Stimulated activated CD8-positive, alpha-beta memory T cell treated with anti-CD3 and anti-CD28 coated beads, Interleukin-12 subunit alpha, Interleukin-12 subunit beta, amount 100 ng/mL, for 4 hours (primary cell): ENCODE data around the gene MYO9A.
"Not testable (repeated sequence)": the region's sequence is repeated elsewhere in the genome, so short reads cannot be mapped to it uniquely, and the experiment has no call there.

Source experiments
- DNase-seq: peaks from one replicate; pipeline ENCODE4 v3.0.0-alpha.2; 2020; ENCODE audit warnings: low read depth

Gene MYO9A

DNA sequence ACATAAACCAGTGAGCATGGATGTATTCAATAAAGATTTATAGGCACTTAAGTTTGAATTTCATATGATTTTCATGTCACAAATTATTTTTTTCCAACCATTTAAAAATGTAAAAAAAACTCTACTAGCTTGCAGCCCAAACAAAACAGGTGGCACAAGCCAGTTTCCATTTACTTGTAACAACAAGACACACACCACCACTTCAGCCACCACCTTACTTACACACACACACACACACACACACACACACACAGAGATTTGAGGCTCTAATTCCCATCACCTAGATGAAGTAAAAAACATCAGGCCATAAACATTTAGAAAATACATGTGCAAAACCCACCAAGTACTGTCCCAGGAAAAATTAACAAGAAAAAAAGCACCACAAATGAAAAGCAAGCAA is 25.3 kb downstream of the MYO9A start:
- no peak for DNase-seq

DNA sequence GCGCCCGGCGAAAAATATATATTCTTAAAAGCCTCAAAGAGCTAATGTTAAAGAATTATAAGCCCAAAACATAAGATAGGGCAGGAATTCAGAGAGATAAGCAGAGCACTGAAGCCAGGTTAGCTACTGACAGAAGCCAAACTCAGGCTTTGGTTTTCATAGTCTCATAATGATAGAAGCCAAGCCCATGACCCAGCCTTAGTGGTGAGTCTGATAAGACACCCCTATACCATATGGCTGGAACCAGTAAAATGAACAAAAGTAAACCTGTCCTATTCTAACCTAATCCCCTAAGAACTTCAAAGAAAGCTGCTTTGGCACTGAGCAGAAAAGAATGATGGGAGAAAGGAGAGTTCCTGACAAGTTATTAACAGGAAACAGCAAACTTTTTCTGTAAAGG is 25.9 kb downstream of the MYO9A start:
- DNase-seq = no peak

DNA sequence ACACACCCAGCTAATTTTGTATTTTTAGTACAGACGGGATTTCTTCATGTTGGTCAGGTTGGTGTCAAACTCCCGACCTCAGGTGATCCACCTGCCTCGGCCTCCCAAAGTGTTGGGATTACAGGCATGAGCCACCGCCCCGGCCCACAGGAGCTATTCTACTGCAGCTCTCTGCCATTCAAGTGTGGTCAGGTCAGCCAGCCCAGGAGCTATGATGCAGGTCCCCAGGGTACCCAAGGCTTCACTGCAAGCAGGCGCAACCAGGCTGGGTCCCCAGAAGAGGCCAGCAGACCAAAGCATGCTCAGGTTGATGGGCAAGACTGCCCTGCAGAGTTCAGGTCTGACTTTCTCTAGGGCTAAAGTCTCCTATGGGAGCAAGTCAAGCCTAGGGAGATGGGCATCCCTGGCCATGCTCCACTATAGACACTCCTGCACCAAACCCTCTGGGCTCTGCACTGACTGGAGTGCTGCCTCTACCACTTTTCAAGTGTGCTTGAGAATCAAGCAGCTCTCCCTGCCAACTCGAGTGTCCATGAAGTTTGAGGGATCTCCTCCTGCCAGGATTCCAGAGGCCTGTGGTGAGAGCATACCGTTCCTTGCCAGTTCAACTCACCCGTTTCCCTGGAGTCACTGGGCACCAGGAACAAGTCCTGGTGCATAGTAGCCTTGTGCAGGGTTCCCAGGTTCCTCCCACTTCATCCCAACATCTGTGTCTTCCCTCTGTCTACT is 30.9 kb downstream of the MYO9A start:
- DNase-seq = no peak

DNA sequence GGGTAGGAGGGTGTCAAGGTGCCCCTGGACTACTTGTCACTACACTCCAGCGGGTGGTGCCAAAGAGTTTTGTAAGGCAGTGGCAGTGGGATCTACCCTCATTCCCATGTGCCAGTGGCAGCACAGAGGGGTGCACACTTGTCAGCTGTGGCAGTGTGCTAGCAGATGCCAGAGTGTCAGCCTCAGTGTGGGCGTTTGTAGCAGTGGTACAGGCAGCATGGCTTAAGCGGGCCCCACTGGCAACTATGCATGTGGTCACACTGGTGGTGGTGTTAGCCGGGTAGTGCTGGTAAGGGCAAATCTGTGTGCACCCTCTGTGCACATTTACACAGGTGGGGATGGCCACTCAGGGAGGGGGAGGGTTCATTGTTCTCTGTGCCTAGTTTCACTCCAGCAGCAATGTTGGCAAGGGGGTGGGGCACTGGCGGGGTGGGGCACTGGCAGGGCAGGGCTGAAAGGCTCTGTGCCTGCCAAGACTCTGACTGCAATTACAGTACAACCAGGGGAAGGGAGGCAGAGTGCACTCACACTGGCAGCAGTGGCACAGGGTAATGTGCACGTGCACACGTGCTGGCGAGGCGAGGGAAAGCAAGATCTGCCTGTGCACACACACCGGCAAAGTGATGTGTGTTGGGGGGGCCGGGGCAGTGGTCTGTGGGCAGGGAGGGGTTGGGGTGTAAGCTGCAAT is 31.8 kb downstream of the MYO9A start:
- DNase-seq = no peak

DNA sequence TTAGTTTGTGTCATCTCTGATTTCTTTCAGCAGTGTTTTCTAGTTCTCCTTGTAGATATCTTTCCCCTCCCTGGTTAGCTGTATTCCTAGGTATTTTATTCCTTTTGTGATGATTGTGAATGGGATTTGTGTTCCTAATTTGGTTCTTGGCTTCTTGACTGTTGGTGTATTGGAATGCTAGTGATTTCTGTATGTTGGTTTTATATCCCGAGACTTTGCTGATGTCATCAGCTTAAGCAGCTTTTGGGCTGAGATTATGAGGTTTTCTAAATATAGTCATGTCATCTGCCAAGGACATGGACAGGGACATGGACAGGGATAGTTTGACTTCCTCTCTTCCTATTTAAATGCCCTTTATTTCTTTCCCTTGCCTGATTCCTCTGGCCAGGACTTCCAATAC is 35.8 kb downstream of the MYO9A start:
- no peak for DNase-seq

DNA sequence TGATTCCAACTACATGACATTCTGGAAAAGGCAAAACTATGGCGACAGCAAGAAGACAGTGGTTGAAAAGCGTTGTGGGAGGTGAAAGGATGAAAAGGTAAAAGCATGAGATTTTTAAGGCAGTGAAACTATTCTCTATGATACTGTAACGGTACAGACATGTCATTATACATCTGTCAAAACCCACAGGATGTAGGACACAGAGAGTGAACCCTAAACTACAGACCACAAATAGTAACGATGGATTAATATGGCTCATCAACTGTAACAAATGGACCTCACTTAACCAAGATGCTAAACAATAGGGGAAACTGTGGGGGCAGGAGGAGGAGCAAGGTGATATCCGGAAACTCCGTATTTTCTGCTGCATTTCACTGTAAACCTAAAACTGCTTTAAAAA is 39.1 kb downstream of the MYO9A start:
- no peak for DNase-seq

DNA sequence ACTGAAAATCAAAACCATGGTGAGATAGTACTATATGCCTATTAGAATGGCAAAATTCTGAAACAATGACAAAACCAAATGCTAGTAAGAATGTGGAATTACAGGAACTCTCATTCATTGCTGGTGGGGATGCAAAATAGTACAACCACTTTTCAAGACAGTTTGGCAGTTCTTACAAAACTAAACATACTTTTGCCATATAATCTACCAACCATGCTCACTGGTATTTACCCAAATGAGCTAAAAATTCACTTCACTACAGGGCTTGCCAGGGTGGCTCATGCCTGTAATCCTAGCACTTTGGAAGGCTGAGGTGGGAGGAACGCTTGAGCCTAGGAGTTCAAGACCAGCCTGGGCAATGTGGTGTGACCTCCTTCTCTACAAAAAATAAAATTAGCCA is 40.0 kb downstream of the MYO9A start:
- no peak for DNase-seq

DNA sequence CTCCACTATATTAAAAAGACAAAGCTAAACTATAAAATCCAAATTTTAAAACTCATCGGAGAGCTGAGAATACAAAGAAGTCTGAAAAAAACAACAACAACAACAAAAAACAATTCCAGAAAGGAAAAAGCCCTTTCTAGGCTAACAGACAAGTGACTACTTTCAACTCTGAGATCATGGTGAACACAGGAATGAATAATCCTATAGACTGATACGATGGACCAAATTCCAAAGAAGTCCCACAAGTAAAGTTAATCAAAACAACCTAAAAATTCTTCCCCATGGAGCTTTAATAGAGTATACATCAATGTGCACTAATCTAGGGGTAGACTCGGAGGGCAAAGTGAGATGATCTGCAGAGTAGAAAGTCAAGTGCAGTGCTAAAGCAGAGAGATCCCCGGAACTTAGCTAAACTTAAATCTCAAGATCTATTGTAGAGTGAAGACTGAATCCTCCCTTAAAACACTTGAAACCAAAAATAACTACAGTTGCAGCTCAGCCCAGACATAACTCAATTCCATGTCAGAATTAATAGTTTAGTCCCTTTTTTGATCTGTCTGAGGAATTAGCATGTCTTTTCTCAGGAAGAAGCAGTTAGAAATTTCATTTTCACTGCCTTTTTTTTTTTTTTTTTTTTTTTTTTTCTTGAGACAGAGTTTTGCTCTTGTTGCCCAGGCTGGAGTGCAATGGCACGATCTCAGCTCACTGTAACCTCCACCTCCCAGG is 43.5 kb downstream of the MYO9A start:
- no peak for DNase-seq

DNA sequence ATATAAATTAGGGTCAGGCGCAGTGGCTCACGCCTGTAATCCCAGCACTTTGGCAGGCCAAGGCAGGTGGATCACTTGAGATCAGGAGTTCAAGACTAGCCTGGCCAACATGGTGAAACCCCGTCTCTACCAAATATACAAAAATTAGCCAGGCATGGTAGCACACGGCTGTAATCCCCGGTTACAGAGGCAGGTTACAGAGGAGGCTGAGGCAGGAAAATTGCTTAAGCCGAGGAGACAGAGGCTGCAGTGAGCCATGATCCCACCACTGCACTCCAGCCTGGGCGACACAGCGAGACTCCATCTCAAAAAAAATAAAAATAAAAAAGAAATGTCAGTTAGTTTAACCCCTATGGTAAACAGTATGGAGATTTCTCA is 46.5 kb downstream of the MYO9A start:
- DNase-seq = not testable (repeated sequence)

DNA sequence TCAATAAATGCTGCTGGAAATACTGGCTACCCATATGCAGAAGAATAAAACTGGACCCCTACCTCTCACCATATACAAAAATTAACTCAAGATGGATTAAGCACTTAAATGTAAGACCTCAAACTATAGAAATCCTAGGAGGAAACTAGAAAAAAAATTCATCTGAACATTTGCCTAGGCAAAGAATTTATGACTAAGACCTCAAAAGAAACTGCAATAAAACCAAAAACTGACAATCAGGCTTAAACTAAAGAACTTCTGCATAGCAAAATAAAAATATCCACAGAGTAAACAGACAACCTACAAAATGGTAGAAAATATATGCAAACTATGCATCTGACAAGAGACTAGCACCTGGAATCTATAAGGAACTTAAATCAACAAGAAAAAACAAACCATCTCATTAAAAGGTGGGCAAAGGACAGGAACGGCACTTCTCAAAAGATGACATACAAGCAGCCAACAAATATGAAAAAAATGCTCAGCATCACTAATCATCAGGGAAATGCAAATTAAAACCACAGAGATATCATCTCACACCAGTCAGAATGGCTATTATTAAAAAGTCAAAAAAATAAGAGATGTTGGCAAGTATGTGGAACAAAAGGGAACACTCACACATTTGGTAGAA is 47.0 kb downstream of the MYO9A start:
- DNase-seq = no peak

DNA sequence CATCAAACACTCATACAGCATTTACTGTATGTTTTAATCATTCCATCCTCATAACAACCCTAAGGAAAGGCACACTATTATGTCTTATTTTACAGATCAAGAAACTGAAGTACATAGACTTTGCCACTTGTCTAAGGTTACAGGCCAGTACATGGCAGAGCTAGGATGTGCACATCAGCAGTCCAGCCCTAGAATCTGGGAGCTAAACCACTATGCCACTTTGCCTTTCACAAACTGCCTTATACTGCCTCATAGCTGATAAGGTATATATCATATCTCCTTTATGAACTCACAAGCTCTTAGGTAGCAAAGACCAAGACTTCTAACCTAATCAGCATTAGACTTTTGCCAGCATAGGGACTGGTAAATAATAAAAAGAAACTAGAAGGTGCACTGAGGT is 49.1 kb downstream of the MYO9A start:
- DNase-seq = no peak

DNA sequence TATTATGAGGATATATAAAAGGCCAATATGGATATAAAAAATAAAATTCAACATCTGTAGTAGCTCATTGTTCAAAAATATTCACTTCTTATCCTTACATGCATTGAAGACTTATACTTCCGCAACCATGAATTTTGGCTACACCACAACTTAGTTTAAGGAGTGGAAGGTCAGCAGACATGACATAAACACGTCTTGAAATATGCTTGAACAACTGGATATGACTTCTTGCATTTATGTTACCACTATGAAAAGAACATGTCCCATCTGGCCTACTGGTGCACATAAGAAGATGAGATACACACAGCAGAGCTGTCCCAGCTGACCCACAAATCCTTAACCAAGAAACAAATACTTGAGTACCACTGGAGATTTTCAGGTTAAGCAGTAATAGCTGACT is 52.1 kb downstream of the MYO9A start:
- DNase-seq = no peak

DNA sequence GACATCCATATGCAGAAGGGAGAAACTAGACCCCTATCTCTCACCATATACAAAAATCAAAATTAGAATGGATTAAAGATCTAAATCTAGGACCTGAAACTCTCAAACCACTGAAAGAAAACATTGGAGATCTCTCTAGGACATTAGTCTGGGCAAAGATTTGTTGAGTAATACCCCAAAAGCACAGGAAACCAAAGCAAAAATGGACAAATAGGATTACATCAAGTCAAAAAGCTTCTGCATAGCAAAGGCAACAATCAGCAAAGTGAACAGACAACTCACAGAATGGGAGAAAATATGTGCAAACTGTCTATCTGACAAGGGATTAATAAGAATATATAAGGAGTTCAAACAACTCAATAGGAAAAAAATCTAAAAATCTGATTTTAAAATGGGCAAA is 54.8 kb downstream of the MYO9A start:
- DNase-seq = no peak

DNA sequence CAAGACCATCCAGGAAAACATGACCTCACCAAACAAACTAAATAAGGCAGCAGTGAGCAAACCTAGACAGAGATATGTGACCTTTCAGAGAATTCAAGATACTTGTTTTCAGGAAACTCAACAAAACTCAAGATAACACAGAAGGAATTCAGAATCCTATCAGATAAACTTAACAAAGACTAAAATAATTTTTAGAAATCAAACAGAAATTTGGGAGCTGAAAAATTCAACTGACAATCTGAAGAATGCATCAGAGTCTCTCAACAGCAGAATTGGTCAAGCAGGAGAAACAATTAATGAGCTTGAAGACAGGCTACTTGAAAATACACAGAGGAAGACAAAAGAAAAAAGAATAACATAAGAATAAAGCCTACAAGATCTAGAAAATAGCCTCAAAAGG is 55.6 kb downstream of the MYO9A start:
- DNase-seq = no peak

DNA sequence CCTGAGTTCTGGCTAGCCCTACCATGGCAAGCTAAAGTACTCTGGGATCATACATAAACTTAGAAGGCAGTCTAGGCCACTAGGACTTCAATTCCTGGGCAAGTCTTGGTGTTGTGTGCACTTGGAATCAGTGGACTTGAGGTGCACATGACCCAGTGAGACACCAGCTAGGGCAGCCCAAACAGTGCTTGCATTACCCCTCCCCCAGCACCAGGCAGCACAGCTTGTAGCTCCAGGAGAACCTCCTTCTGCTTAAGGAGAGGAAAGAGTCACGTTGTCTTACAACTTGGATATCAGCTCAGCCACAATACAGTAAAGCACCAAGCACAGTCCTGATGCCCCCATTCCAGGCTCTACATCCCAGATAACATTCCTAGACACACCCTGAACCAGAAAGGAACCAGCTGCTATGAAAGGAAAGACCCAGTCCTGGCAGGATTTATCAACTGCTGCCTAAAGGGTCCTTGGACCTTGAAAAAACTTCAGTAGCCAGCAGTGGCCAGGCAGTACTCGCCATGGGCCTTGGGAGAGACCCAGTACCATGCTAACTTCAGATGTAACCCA is 57.2 kb downstream of the MYO9A start:
- no peak for DNase-seq

DNA sequence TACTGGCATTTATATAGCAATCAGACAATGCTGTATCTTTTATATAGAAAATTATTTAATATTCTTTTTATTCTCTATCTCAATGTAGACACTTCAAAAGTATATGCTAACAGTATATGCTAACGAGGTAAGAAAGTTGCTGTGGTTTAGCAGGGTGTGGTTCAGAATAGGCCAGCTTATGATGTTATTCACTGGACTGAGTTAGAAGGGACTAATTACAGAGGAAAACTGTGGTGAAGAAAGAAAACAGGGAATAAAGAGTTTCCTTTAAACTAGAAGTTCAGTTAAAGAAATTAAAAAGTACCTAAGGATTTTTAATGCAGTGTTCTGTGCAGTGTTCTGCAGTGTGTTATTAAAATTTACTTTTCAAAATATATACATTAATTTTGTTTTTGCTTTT is 59.4 kb downstream of the MYO9A start:
- no peak for DNase-seq

DNA sequence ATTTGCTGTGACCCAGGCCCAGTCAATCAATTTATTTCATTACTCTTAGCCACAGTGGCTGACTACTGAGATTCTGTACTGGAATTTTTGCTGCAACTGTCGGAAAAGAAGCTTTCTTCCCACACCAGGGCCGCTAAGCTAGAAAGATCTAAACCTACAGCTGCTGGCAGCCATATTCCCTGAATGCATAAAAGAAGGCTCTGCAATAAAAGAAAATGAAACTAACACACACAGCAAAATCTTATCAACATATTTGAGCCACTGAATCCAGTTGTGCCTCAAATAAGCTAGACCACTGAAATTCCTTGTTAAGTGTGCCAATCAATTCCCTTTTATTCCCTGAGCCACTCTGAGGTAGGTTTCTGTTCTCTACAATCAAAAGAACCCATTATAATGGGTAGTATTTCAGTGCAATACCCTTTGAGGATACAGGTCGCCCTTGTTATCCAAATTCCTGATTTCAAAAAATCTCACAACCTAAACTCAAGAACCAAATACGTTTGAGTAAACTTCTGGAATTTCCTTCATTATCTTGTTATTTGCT is 60.3 kb downstream of the MYO9A start:
- no peak for DNase-seq

DNA sequence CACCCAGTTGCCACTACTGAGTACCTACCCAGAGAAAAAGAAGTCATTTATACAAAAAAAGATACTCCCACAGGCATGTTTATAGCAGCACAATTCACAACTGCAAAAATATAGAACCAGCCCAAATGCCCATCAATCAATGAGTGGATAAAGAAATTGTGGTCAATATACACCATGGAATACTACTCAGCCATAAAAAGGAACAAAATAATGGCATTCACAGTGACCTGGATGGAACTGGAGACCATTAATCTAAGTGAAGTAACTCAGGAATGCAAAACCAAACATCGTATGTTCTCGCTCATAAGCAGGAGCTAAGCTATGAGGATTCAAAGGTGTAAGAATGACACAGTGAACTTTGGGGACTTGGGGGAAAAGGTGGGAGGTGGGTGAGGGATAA is 61.7 kb downstream of the MYO9A start:
- not testable (repeated sequence) for DNase-seq

DNA sequence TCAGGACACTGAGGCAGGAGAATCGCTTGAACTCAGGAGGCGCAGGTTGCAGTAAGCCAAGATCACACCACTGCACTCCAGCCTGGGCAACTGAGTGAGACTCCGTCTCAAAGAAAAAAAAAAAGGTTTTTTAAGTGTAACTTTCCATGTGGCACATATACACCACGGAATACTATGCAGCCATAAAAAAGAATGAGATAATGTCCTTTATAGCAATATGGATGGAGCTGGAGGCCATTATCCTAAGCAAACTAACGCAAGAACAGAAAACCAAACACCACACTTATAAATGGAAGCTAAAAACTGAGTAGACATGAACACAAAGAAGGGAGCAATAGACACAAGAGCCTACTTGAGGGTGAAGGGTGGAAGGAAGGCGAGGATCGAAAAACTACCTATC is 64.7 kb downstream of the MYO9A start:
- not testable (repeated sequence) for DNase-seq

DNA sequence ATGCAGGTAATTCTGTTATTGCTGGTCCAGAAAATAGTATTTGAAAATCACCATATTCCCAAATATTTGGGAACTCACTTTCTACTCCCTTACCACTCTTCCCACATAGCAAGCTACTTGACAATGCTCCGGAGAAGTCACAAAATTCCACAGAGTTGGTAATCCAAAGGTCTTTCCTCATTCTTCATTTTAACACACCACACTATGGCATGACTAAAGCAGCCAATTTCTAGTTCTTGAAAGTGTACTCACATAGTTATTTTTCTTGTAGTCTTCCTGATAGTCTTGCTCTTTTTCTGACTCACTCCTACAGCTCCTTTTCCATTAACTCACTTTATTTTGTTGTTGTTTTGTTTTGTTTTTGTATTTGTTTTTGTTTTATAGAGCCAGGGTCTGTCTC is 67.2 kb downstream of the MYO9A start:
- DNase-seq = no peak

DNA sequence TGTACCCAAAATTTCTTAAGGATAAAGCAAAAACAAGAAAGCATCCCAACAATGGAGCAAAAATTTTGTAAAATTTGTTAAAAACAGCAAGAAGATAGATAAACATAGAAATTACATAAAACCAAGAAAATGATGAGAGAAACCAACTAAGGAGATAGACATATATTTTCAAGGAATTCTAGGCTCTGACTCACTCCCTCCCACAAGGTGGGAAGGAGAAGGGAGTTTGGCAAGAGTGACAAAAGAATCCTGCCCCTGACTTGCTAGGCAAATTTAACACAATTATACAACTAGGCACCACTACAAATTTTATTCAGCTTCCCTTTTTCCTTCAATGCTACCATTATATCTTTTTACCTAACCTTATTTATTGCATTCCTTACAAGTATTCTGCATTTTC is 70.9 kb downstream of the MYO9A start:
- DNase-seq = no peak

DNA sequence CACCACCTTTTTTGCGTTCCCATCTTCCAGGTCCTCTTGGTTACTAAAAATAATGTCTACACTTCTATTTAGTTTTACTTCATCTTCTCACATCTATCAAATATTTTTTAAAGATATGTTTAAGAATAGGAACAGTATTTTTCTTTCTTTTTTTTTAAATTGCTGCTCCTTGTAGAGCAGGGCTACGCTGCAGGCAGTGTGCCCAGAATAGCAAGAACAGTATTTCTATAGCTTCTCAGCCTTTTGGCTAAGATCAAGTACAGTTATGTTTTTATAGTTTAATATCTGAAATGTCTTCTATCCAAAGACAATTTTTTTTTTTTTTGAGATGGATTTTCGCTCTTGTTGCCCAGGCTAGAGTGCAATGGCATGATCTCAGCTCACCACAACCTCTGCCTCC is 73.0 kb downstream of the MYO9A start:
- DNase-seq = no peak
